GM18951 (cell line): ENCODE data around the gene F2RL2.

Source experiments
- POLR2A ChIP-seq: IDR thresholded peaks from 4 replicates; pipeline ENCODE4 v1.6.1; 2011; ENCODE audit warnings: mild to moderate bottlenecking; ENCODE audit not compliant: insufficient read length, insufficient read depth; ENCODE audit errors: extremely low read depth
- in situ Hi-C: fragments of 300-500 bp; cut with MboI; formaldehyde crosslinking; loops from one replicate; pipeline ENCODE4 v1.12.0; 2022; ENCODE audit warnings: low sequenced_read_pairs, mixed read lengths, inconsistent platforms; ENCODE audit not compliant: unreplicated experiment

F2RL2 gene, protein sequence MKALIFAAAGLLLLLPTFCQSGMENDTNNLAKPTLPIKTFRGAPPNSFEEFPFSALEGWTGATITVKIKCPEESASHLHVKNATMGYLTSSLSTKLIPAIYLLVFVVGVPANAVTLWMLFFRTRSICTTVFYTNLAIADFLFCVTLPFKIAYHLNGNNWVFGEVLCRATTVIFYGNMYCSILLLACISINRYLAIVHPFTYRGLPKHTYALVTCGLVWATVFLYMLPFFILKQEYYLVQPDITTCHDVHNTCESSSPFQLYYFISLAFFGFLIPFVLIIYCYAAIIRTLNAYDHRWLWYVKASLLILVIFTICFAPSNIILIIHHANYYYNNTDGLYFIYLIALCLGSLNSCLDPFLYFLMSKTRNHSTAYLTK

DNA sequence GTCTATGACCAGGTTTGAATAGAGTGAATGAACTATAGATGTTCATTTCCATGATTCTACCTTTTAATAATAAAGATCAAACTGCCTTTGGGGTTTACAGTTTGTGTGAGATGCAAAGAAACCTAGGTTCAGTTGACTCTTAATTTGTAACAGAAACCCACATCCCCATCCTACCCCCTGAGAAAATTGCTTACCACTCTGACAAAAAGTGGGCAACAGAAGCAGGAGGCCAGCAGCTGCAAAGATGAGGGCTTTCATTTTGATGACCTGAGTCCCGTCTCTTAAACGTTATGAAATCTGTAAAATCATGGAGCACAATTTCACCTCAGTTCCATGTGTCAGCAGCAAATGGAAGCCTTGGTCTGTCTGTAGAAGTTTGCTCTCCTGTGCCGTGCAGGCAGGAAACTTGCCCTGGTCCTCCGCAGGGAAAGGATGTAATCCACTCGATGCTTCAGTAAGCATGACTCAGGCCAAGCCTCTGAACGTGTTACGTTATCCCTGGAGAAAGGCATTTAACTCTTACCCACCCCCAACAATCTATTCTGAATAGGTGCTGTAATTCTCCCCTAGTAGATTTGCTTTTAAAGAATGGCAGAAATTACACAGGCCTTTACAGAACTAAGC is at the start of gene F2RL2:
Gene F2RL2 (minus strand): TSS at position 431 of the 624 bp plus-strand sequence. CDS start 173 bp downstream, at position 258.
- in situ Hi-C loops = no loop called here
- TF ChIP-seq POLR2A = no peak

DNA sequence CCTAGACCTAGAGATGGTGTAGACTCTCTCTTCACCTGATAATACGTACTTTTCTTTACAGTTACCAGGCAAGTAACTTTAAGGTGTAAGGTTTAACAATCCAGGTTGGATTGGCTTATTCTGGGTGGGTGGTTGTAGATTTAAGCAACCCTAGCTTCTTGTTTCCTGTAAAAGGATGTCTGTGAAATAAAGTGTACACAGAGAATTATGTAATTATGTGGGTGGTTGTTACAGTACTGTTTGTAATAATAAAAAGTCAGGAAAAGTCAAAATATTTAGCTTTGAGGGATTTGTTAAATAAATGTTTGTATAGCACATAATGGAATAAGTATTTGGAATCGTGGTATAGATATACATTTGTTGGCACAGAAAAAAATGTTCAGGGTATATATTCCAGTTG is 49.0 kb upstream of the F2RL2 start:
- in situ Hi-C loops = no loop called here
- no peak for TF ChIP-seq POLR2A

DNA sequence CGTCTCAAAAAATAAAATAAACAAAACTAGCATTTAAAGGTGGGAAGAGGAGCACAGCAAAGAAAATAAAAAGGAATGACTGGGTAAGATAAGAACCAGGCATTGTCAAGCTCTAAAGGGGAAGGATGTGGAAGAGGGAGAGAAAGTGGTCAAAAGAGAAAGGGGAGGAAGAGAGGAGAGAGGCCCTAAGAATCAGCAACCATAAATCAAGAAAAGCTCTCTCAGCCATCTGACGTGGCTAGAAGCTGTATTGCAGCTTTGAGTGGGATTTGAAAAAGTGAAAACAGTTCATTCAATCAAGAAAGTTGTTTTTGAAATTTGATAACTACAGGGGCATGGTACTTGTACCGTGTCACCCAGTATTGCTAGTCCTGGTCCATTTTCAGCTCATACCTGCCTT is 47.3 kb upstream of the F2RL2 start:
- in situ Hi-C loops = no loop called here
- TF ChIP-seq POLR2A = no peak

DNA sequence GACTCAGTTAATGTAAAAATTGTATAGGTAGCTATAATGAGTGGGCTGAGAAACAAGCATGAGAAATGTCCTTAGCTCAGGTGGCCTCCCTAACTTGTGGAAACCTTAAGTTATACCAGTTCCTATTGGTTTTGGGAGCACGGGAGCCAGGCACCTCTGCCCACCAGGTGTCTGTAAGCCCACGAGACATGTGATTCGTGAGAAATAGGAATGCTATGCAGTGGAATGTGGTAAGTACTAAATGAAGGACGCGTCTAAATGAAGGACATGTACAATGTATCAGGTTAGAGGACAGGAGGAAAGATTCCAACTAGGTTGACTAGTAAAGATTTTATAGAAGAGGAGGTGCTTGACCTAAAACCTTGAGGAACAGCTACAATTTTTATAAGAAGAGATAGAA is 46.0 kb upstream of the F2RL2 start:
- in situ Hi-C loops = no loop called here
- no peak for TF ChIP-seq POLR2A

DNA sequence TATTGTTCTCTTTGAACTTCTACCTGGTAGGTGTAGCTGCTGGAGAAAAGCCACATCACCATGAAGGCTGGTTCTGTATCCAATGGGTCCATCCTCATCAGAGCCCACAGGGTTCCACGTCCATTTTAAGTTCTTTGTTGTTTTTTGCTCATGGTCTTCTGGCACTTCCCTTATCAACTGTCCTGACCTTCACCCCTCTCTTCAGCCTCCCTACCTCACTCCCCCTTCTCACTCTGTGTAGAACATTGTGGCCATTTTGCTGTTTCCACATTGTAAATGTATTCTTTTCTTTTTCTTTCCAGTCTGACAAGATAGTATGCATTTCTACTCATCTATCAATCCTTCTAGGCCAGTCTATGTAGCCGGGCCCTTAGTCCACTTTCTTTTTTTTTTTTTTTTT is 44.3 kb upstream of the F2RL2 start:
- in situ Hi-C loops = no loop called here
- TF ChIP-seq POLR2A = no peak

DNA sequence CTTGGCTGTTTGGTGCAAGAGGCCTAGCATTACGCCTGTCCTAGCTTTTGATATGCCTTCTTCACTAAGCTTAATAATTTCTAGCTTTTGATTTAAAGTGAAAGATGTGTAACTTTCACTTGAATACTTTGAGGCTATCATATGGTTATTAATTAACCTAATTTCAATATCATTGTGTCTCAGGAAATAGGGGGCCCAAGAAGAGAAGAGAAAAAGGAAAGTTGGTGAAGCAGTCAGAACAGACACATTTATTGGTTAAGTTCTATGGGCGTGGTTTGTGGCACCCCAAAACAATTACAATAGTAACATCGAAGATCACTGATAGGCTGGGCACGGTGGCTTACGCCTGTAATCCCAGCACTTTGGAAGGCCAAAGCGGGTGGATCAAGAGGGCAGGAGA is 40.9 kb upstream of the F2RL2 start:
- no peak for TF ChIP-seq POLR2A
- in situ Hi-C loops = no loop called here

DNA sequence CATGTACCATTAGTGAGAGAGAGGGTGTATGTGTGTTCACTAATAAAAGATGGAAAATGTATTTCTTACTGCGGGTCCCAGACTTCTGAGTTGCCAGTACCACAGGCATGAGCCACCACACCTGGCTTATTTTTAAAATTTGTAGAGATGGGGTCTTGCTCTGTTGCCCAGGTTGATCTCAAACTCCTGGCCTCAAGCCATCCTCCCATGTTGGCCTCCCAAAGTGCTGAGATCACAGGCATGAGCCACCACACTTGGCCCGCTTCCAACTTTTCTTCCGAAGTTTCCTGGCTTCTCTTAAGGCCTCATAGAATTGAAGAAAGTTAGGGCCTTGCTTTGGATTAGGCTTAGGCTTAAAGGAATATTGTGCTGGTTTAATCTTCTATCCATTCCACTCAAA is 40.4 kb upstream of the F2RL2 start:
- in situ Hi-C loops = no loop called here
- TF ChIP-seq POLR2A = no peak

DNA sequence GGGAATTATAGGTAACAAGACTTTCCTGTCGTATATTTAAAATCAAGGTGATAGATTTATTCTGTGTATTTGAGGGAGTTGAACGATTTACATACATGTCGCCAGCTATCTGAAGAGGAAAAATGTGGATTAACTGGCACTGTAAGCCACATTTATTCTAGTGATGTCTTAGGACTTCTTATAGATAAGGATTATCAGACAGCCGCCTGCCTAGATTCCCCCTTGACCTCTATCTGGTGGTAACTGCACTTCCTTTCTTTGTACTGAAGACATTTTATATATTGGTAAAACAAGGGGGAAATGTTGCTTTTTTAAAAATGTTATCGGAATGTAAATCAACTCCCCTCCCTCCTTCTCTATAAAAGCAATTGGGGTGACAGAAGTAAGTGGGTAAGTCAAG is 39.3 kb upstream of the F2RL2 start:
- in situ Hi-C loops = no loop called here
- no peak for TF ChIP-seq POLR2A

DNA sequence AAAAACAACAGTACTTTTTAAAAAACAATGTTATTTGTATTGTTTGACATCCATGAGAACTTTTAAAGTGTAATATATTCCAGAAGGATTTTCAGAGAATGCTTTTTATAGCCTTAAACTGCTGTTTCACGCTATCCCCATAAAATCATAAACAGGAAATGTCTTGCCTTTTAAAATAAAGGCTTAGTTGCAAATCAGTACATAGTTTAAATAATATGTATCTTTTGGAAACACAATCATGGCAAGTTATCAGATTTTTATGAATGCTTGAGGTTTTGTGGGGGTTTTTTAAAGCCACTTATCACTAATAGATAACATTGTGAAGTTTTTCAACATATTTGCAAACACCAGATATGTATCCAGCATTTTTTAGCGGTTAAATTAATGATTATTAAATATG is 37.2 kb upstream of the F2RL2 start:
- in situ Hi-C loops = no loop called here
- TF ChIP-seq POLR2A = no peak

DNA sequence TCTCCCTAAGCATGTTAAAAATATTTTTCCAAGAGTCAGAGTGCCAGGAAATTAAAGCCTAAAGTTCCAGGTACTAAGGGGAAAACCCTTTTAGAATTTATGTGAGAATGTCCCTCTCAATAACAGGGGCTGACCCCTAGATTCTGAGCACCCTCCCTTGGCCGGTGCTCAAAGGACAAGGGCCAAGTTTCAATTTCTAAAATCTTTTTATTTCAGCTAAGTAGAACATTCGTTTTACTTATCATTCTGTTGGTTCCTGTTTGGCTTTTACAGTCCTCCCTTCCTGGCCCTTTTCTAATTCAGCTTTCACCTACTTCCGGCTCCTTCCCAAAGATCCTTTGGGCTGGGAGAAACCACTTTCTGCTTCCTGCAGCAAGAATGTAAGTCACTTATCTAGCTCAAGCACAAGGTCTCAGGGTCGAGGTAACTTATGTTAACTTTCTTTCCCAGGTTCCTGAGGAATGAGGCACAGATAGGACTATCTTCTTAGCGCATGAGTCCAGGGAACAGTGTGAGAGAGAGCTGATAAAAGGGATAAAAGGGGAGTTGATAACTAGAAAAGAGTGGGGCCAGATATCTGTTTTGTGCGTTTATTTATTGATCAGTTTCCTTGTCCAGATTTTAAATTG is 34.6 kb upstream of the F2RL2 start:
- in situ Hi-C loops = no loop called here

DNA sequence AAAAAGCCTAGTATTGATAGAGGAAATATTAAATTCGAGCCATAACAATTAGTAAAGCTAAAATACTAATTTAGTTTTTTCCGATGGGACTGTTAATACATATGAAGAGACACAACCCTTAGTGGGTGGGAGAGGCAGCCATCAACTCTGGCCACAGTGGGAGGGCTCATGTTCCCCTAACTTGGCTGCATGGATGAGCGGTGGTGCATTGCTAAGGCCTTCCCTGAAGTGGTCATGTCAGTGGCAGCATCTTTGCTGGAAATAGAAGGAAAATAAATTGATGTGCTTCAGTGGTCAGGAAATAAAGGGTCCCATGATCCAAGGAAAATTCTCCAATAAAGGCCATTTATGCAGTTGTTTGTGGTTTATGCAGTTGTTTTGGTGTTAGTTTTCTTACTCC is 33.9 kb upstream of the F2RL2 start:
- in situ Hi-C loops = no loop called here
- no peak for TF ChIP-seq POLR2A

More for the DNA sequence above, 34.6 kb upstream of the F2RL2 start:
- TF ChIP-seq POLR2A = no peak

DNA sequence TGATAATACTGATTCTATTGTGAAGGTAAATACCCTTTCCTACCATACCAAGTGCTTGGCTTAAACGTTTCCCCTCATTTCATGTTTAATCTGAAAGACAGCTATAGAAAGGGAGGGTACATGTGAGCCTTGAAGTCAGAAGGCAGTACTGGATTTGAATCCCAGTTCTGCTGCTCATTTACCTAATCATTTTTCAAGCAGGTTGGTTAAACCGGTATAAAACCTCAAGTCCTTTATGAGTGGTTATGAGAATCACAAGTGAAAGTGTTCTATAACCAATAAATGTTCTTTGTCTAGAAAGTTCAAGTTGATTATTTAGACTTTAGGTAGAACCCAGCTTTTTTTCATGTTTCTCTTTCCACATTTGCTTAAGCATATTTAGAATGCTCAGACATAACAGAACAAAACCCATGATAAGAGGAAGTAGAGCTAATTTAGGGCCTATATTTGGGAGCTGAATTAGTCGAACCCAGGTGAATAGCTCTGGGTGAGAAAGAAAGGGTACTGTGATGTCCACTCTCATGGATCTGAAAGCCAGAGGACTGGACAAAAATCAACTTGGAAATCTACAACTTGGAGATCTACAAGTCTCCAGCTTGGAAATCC is 29.7 kb upstream of the F2RL2 start:
- in situ Hi-C loops = no loop called here
- TF ChIP-seq POLR2A = no peak

DNA sequence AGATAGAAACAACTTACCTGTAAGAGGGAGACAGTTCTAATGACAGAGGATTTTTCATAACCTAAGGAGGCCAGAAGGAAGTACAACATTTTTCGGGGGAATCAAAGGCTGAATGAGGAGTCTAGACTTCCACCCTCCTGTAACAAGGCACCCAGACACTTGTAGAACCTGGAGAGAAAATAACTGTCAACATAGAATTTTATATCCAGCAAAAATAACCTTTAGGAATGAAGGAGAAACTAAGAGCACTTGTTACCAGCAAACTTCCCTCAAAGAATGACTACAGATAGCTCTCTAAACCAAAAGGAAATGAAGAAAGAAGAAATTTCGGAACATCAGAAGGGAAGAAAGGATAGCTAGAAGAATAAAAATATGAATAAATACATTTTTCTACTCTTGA is 25.9 kb upstream of the F2RL2 start:
- no peak for TF ChIP-seq POLR2A
- in situ Hi-C loops = no loop called here

DNA sequence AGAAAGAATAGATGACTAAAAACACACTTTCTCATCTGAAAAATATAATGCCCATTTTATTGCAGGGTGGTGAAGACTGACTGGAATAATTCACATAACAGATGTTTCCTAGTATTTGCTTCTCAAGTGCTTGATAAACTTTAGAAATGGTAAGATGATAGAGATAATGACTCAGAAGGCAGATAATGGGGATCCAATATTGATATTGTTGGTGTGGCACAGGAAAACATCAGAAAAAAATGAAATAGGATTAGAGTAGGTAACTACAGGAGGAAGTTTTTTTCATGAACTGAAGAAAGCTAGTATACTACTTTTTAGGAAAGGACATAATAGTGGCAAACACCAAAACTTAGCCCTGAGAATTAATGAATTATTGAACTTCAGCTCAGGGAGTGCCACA is 20.2 kb upstream of the F2RL2 start:
- in situ Hi-C loops = no loop called here

More for the DNA sequence above, 20.2 kb upstream of the F2RL2 start:
- TF ChIP-seq POLR2A = no peak
